GM03348 (cell line): ENCODE results near the gene CCDC127.
"Not testable (repeated sequence)": the region's sequence is repeated elsewhere in the genome, so short reads cannot be mapped to it uniquely, and the experiment has no call there.

Experiments used
- DNase-seq: peaks from one replicate; pipeline ENCODE4 v3.0.0; 2012; ENCODE audit warnings: low spot score

Gene CCDC127

GRCh38 chr5:203246-203930 lies 14.6 kb downstream of the CCDC127 start:
- DNase-seq = no peak

GRCh38 chr5:201672-202071 lies 16.3 kb downstream of the CCDC127 start:
- no peak for DNase-seq

DNA sequence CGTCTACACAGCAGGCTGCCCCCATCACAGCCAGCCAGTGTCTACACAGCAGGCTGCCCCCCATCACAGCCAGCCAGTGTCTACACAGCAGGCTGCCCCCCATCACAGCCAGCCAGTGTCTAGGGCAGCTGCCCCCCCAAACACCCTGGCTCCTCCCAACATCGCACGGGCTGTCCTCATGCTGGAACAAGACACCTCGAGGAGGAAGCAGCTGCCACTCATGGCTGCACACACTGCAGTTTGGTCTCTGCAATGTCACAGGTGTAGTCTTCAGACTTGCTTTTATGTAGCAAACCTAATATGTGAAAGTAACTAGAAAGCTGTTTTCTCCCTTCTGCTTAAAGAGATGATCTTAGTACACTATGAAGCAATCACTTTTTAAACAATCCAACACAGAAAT lies 17.0 kb downstream of the CCDC127 start:
- DNase-seq = no peak

DNA sequence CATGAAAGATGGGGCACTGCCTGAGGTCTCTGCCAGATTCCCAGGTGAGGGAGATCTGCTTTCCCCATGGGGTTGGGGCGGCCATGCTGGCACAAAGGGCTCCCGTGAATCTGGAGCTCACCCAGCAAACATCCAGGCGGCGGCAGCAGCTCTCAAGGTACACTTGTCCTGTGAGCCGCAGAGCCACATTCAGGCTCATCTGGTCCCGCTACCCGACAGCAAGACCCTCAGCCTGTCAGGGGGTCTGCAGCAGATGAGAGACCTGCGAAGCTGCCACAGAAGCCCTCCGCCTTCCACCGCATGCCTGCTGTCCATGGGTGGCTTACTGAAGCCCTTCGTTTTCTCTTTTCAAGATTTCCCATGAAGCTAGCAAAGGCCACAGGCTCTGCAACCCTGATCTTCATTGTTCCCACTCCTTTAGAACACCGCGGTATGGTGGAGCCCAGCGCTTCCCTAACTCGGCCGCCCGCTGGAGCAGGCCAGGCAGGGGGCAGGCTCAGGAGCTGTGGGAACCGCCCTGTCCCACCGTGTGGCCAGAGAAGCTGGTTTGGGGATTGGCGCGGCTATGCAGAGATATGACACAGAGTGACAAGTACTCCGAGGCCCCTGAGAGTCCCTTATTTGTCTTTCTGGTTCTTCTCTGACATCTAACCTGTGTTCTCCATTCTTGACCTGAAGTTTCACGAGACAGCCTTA lies 17.9 kb downstream of the CCDC127 start:
- DNase-seq = no peak

DNA sequence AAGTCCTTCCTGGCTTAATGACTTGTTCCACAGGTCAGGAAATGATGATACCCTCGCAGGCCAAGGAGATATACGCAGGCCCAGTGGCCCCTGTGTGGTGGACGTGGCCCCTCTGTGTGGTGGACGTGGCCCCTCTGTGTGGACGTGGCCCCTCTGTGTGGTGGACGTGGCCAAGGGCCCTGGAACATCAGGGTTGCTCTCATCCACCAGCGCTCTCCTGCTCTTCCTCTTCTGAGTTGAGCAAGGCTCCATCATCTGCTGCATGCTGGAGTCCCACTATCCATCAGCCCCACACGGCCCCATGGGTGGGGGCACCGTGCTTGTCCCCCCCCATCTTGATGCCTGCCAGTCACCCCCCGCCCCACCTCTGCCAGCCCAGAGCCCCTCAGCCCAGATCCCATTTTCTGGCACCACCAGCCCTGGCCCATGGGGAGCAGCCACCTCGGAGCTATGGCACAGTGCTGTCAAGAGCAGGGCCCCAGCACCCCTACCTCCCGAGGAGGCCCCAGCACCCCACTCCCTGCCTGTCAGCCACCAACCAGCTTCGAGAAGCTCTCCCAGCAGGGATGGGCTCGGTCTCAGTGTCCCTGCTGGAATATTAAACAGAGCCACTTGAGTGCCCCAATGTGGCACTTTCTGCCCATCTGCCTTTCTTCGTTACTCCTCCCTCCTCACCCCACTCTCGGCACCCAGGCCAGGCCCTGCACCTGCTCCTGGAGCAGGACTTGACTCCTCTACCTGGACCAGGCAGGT lies 18.6 kb downstream of the CCDC127 start:
- no peak for DNase-seq

DNA sequence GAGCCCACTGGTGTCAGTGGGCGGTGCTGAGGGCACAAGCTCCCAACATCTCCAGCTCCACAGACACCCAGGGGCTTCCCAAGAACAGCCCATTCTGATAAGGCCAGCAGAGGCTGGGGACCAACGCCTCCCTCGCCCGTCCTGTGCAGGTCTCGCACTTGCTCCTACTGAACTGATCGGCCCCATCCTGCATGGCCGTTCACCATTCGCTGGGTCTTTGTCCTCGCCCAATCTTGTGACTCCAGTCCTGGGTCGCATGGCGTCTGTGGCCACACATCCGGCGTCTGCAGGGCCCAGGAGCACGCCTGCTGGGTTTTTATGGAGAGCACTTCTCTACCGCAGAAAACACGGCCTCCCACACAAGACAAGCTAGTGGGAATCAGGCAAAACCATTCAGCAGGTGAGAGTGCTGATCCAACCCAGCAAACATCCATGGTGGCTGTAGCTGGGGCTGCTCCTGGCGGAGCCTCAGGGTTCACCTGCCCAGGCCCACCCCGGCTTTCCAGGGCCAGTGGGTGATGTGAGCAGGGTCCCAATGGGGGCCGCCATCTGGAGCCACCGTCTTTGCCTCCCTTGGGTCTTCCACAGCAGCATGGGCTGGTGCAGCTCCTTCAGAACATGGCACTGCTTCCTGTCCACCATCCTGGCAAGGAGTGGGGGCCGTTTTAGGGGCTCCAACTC lies 19.3 kb downstream of the CCDC127 start:
- DNase-seq = no peak

DNA sequence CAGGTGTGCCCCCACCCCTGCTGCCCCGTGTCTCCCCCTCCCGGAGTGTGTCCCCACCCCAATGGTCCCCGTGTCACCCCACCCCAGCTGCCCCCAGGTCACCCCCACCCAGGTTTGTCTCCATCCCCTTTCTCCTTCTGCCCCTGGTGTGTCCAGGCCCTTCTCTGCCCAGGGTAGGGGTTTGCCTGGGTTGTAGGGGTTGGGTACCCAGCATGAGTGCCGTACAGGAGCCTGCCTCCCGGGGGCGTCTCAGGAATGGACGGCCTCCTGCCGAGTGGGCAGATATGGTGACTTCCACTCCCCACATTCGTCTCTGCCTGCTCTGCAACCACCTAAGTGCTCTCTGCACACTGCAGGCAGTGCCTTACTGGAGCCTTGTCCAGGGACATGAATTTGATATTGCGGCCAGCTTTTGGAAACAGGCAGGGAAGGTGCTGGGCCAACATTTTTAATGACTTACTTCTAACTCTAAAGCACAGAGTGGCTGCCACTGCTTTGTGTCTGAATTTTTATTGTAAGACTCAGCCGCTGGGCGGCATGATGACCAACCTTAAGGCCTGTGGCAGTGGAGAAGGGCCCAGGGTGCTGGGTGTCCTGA lies 20.0 kb downstream of the CCDC127 start:
- DNase-seq = no peak

DNA sequence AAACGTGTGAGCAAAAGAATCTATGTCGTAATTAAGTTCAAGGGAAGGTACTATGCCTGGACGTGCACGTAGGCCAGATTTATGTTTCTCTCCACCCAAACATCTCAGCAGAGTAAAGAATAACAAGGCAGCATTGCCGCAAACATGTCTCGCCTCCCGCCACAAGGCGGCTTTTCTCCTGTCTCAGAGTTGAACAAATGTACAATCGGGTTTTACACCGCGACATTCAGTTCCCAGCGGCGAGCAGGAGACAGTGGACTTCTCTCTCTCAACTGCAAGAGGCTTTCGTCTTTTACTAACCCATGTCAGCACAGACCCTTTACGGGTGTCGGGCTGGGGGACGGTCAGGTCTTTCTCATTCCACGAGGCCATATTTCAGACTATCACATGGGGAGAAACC lies 20.9 kb downstream of the CCDC127 start:
- not testable (repeated sequence) for DNase-seq

DNA sequence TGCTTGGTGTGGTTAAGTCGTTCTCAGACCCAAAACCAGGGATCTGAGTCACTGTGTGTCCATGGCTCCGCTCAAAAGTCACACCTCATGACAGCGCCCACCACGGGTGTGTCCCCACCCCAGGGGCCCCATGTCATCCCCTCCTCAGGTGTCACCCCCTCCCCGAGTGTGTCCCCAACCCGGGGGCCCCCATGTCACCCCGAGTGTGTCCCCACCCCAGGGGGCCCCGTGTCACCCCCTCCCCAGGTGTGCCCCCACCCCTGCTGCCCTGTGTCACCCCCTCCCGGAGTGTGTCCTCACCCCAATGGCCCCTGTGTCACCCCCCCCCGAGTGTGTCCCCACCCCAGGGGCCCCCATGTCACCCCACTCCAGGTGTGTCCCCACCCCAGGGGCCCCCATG lies 21.6 kb downstream of the CCDC127 start:
- DNase-seq = no peak

DNA sequence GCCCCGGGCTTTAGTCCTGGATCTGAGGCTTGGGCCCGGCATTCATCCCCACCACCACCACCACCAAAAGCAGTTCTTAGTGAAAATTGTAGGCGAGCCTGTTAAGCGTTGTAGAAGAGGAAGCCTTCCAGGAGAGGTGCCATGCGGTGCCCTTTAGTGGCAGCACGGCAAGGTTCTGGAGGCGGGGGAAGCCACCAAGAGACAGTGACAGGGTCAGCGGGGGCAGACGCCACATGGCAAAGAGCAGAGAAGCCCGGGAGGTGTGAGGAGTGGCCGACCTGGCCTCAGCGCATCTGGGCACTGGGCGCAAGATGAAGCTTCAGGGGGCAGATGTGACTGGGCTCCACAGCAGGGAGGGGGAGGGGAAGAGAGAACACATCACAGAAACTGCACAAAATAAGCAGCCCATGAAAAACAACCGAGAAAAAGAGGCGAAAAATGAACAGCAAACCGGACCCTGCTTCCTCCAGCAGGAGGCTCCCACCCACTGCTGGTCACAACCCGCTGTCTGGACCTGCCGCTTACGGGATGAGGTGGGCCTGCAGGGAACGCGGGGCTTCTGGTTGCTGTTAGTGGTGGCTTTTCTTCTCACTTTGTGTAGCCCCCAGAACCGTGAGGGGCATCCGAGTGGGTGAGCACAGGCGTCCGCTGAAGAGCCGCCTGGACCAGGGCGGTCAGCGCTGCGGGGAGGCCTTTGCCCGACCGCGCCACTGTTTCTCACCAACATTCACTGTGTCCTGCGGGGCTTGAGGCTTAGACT lies 22.4 kb downstream of the CCDC127 start:
- DNase-seq = no peak

GRCh38 chr5:194603-195209 lies 23.2 kb downstream of the CCDC127 start:
- DNase-seq = no peak

- no peak for DNase-seq
Measured at GRCh38 chr5:194102-194501, 23.9 kb downstream of the CCDC127 start.

DNA sequence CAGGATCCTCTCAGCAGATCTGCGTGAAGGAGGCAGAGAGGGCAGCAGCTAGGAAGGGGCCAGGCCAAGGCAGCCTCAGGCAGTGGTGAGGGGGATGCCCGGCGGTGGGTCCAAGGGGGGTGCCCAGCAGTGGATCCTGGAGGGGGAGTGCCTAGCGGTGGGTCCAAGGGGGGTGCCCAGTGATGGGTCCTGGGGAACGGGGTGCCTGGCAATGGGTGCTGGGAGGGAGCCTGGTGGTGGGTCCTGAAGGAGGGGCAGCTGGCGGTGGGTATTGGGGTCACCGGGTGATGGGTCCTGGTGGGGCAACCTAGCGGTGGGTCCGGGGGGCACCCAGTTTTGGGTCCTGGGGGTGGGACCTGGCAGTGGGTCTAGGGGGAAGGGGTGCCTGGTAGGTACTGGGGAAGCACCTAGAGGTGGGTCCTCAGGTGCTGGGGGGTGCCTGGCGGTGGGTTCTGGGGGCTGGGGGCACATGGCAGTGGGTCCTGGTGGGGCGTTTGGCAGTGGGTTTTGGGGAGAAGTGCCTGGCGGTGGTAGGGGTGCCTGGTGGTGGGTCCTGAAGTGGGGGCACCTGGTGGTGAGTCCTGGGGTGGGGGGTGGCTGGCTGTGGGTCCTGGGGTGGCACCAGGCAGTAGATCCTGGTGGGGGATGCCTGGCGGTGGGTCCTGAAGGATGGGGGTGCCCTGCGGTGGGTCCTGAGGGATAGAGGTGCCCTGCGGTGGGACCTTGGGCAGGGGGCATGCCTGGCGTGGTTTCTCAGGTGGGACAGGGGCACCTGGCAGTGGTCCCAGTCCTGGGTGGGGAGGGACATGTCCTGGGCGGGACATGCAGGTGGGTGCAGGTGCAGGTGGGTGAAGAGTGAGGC lies 24.8 kb downstream of the CCDC127 start:
- DNase-seq = no peak

- DNase-seq = no peak
Measured at GRCh38 chr5:192691-192969, 25.3 kb downstream of the CCDC127 start.

DNA sequence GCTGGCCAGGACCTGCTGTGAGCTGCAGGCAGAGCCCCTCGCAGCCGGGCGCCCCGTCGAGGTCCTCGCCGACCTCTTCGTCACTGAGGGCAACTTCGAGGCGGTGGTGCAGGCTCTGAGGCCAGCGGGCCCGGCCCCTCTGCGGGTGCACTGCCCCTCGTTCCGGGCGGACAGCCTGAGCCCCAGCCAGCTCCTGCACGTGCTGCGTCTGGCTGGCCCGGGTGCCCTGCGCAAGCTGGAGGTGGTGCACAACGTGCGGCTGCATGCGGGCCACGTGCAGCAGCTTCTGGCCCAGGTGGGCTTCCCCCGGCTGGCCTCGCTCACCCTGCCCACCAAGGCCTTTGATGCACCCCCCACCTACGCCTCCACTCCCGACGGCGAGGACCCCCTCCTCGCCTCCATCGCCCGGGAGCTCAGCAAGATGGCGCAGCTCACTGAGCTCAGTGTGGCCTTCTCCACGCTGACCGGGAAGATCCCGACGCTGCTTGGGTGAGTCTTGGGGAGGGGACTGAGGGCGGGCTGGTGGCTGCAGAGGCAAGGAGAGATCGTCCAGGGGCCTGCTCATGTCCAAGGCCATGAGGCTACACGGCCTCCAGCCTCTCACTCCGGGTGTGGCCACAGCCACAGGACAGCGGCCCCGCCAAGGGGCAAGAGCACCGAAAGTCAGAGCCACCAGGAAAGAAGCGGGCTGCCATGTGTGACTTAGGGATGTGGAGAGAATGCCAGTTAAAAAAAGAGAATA lies 25.8 kb downstream of the CCDC127 start:
- no peak for DNase-seq

GRCh38 chr5:191036-191948 lies 26.7 kb downstream of the CCDC127 start, which contains the start of gene LRRC14B:
Gene LRRC14B (plus strand): TSS chr5:191495. CDS start chr5:191539, 44 bp downstream.
- DNase-seq = no peak

DNA sequence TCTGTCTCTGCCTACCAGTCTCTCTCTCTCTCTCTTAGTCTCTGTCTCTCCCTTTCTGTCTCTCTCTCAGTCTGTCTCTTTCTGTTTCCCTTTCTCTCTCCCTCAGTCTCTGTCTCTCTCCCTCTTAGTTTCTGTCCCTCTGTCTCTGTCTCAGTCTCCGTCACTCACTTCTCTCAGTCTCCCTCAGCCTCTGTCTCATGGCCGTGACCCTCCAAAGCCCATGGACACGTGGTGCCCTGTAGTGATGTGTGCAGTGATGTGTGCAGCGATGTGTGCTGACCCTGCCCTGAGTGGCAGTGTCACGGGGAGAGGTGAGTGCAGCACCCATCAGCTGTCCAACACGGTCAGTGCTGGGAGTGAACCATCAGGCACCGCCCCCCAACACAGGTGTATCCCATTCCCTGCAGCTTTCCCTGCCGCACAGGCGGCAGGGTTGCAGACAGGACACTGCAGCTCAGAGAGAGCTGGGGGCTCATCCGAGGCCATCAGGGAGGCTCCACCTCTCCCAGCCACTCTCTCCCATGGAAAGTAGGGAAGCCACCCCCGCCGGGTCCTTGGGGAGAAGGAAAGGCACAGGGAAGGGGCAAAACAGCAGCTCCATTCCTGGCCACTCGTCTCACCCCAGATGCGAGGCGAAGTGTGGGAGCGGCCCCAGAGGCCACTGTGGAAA lies 27.5 kb downstream of the CCDC127 start:
- no peak for DNase-seq

DNA sequence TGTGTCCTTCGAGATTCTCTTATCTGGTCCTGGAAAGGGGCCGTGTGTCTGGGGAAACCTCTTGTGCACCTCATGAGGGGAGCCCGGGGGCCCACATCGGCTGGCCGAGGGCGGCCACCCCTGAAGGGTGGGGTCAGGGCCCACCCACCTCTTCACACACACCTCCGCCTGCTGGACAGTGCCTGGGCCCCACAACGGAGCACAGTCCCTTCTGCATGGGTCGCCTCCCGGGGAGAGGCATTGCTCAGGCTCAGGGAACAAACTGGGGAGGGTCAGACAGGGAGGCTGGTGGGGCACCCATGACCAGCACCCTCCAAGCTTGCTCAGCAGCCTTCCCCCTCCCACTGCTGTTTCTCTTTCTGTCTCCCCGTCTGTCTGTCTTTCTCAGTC lies 28.0 kb downstream of the CCDC127 start:
- DNase-seq = no peak
